ENCODE measurements around the gene JAG2. TPM values are rescaled to one million over a fixed set of nuclear protein-coding genes. Genes with fewer than 3 reads are reported as not detected.

Gene JAG2
- total and polyA plus RNA-seq, 2 of the 4 experiments (the other 2 are of a cell fraction), result 0.18 to 0.58 TPM

DNA sequence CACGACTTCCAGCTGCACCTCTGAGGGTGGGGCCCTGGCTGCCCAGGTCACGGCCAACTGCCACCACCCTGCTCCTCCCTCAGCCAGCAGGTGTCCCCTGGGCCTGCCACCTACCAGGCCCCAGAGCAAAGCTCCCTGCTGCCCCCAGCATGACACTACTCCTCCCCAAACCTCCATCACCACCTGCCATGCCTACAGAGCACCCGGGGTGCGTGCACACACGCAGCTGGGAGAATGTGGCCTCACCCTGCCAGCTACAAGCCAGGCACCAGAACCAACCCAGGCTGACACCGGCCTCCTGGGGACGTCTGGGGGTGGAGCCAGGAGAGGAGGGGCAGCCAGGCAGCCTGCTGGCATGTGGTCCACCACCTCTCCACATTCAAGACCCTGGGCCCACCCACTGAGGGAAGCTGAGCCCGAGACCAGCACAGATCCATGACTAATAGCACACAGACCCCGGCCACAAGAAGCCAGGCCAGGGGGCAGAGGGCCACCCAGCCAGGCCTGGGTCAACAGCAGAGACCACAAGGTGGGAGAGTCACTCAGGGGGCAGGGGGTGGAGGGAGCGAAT lies 3.4 kb downstream of the JAG2 start:
- in situ Hi-C loops (cut with MboI; ENCODE audit: low sequenced_read_pairs) (no loop called here), intact Hi-C loops (cut with micrococcal nuclease) (no loop called here), dilution Hi-C loops (cut with HindIII; ENCODE audit: low sequenced_read_pairs, unreplicated experiment) (no loop called here)
- no peak overlapping the region for H2BK5ac ChIP-seq (ENCODE audit: low read depth, low read length, poor library complexity, severe bottlenecking)
- H2AK5ac ChIP-seq (ENCODE audit: low read depth, low read length), result no peak overlapping the region
- WGBS, 2 experiments (ENCODE audit: extremely low coverage in 2 of 2, insufficient read length in 1 of 2), result no CpG with 5 or more reads among the region's 10 CpGs
- H3K4ac ChIP-seq (ENCODE audit: low read depth, low read length), result no peak overlapping the region
- no peak overlapping the region for H2BK20ac ChIP-seq (ENCODE audit: low read depth, low read length)
- H2BK15ac ChIP-seq (ENCODE audit: low read depth, low read length), result no peak overlapping the region
- no peaks in the 10 kb centered on the region for H3K9me3 ChIP-seq (ENCODE audit: control insufficient read depth, insufficient read depth, low read length)
- ATAC-seq (ENCODE audit: low read depth), result no peak
- no peak overlapping the region for H4K5ac ChIP-seq (ENCODE audit: low read depth, low read length)
- H3K14ac ChIP-seq (replicated peaks; ENCODE audit: low read depth, low read length), result no peak overlapping the region
- H2BK120ac ChIP-seq (ENCODE audit: low read depth, low read length), result no peak overlapping the region
- H3K4me1 ChIP-seq (ENCODE audit: control insufficient read depth, insufficient read depth, low read length), result peaks cover 3% of the 10 kb centered on the region; the same call in 1 of the 2 replicates
- H3K27me3 ChIP-seq (ENCODE audit: control insufficient read depth, insufficient read depth, low read length), result peaks cover 33% of the 10 kb centered on the region
- H3K23ac ChIP-seq (ENCODE audit: low read depth, low read length), result no peak overlapping the region
- H3K56ac ChIP-seq (ENCODE audit: extremely low read depth, insufficient read depth, low read length), result no peak overlapping the region
- no peak for DNase-seq
- H2AK9ac ChIP-seq (replicated peaks; ENCODE audit: low read depth, low read length, poor library complexity), result no peak overlapping the region
- H3K27ac ChIP-seq (ENCODE audit: insufficient read depth, low read length), result no peak overlapping the region
- no peak overlapping the region for H4K91ac ChIP-seq (ENCODE audit: insufficient read depth, low read depth, low read length)
- no peaks in the 10 kb centered on the region for H3K79me1 ChIP-seq (ENCODE audit: low read depth in 1 of 2, low read length in 2 of 2)
- no peaks in the 10 kb centered on the region for H3K9me1 ChIP-seq (ENCODE audit: insufficient read depth, low read length)
- H3K18ac ChIP-seq (ENCODE audit: low read depth, low read length), result no peak overlapping the region
- no peak overlapping the region for H4K8ac ChIP-seq (ENCODE audit: low read depth in 2 of 2, low read length in 2 of 2)
- CTCF ChIA-PET, result no interaction called here
- TF ChIP-seq NFE2L2 (IDR thresholded peaks at IDR 0.05; ENCODE audit: low read depth, low read length) (no peak), POLR2A (IDR thresholded peaks at IDR 0.05; ENCODE audit: low read depth, low read length) (no peak), MAFK (IDR thresholded peaks at IDR 0.05; ENCODE audit: low read depth, low read length) (no peak), BHLHE40 (IDR thresholded peaks at IDR 0.05; ENCODE audit: low read depth, low read length) (no peak), ELK1 (IDR thresholded peaks at IDR 0.05; ENCODE audit: borderline replicate concordance, low read depth, low read length) (no peak), MXI1 (IDR thresholded peaks at IDR 0.05; ENCODE audit: borderline replicate concordance, low read depth, low read length) (no peak), CEBPB (IDR thresholded peaks at IDR 0.05; ENCODE audit: low read depth, low read length) (no peak), SMC3 (IDR thresholded peaks at IDR 0.05; ENCODE audit: low read depth, low read length) (no peak), RFX5 (IDR thresholded peaks at IDR 0.05; ENCODE audit: low read depth, low read length) (no peak), MAZ (IDR thresholded peaks at IDR 0.05; ENCODE audit: borderline replicate concordance, low read depth, low read length) (no peak), CHD1 (IDR thresholded peaks at IDR 0.05; ENCODE audit: low read depth, low read length) (no peak), FOS (IDR thresholded peaks at IDR 0.05; ENCODE audit: low read depth, low read length) (no peak), CTCF (conservative IDR thresholded peaks at IDR 0.05; ENCODE audit: low read depth, low read length) (no peak), RCOR1 (IDR thresholded peaks at IDR 0.05; ENCODE audit: insufficient replicate concordance, low read length) (no peak), RAD21 (IDR thresholded peaks at IDR 0.05; ENCODE audit: low read length) (no peak)
- TF ChIP-seq, protein P1, sequence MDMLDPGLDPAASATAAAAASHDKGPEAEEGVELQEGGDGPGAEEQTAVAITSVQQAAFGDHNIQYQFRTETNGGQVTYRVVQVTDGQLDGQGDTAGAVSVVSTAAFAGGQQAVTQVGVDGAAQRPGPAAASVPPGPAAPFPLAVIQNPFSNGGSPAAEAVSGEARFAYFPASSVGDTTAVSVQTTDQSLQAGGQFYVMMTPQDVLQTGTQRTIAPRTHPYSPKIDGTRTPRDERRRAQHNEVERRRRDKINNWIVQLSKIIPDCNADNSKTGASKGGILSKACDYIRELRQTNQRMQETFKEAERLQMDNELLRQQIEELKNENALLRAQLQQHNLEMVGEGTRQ (IDR thresholded peaks at IDR 0.05; ENCODE audit: low read depth, low read length), result no peak
- H3K4me2 ChIP-seq (ENCODE audit: low read depth, low read length), result no peak overlapping the region
- POLR2A ChIA-PET (ENCODE audit: unreplicated experiment), result no interaction called here
- no peak overlapping the region for H3K4me3 ChIP-seq (ENCODE audit: insufficient read depth, low read depth, low read length)
- no peaks in the 10 kb centered on the region for H4K20me1 ChIP-seq (ENCODE audit: insufficient read depth, low read length)
- no peaks in the 10 kb centered on the region for H3K36me3 ChIP-seq (ENCODE audit: control insufficient read depth, insufficient read depth, low read length)
- no TSS peak for BruUV-seq (replicated peaks)
- no peak overlapping the region for H3K9ac ChIP-seq (ENCODE audit: low read depth, low read length)
- no peak overlapping the region for H2AFZ ChIP-seq (replicated peaks; ENCODE audit: low read length, poor library complexity)

Data from IMR-90 (cell line).